ENCODE results near the gene LRP8.

DNA sequence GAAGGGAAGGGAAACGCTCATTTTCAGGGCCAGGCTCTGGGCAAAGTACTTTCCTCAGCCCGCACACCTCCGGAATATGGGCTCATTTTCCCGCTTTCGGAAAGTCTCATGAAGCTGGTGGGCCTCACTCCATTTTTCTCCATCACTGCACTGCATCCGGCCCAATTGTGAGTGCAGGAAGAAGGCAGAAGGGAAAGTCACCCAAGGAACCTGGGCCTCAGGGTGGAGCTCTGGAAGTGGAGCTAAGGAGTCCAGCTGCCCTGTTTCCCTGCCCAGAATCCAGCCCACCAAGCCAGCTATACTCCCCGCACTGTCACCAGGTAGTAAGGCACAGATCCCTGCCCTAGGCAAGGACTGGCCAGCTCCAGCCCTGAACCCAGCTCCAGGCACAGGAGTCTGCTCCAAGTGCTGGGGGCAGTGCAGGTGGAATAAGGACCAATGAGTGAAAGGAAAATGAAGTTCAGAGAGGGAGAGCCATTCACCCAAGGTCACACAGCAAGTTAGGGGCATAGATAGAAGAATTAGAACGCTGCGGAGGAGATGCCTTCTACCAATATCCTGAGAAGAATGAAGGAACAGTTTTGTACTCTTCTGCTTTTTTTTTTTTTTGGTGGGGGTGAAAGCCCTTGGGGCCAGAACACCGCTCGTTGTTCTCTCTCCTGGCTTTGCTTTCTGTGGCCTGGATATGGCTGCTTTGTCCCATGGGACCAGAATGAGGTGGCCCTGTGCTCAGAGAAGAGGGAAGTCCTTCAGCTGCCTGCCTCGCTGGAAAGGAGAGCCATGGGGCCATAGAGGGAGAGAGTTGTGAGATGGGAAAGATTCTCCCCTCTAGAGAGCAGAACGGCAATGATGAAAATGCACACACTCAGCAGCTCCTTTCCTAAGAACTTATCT lies 10.0 kb downstream of the LRP8 start:
- TF ChIP-seq ZFX (CRISPR knock-in tag; IDR thresholded peaks at IDR 0.05; ENCODE audit: low read depth) (no peak), MAFF (IDR thresholded peaks at IDR 0.05; ENCODE audit: low read depth, low read length) (no peak), MAFK (conservative IDR thresholded peaks at IDR 0.05 in 1 of 2, IDR thresholded peaks at IDR 0.05 in 1 of 2; ENCODE audit: low read length in 2 of 2) (no peak), SAFB2 (CRISPR knock-in tag; IDR thresholded peaks at IDR 0.05; ENCODE audit: borderline replicate concordance, low read depth) (no peak), SMARCC2 (IDR thresholded peaks at IDR 0.05) (no peak), EP300 (IDR thresholded peaks at IDR 0.05; ENCODE audit: low read depth in 2 of 2, low read length in 2 of 2) (no peak), EP300 (CRISPR knock-in tag; IDR thresholded peaks at IDR 0.05; ENCODE audit: borderline replicate concordance) (no peak), CTCF (CRISPR knock-in tag; IDR thresholded peaks at IDR 0.05) (no peak), PLRG1 (conservative IDR thresholded peaks at IDR 0.05) (no peak)
- TF ChIP-seq, protein P1, sequence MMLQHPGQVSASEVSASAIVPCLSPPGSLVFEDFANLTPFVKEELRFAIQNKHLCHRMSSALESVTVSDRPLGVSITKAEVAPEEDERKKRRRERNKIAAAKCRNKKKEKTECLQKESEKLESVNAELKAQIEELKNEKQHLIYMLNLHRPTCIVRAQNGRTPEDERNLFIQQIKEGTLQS (CRISPR knock-in tag; IDR thresholded peaks at IDR 0.05): no peak
